ENCODE results near the gene TEK. TPM values are rescaled to one million over a fixed set of nuclear protein-coding genes. Genes with fewer than 3 reads are reported as not detected.
"Not testable (repeated sequence)": the region's sequence is repeated elsewhere in the genome, so short reads cannot be mapped to it uniquely, and the experiment has no call there.

Gene TEK
- total and polyA plus RNA-seq, 9 donors = 14.5 to 21.4 (median 18.9) TPM

GRCh38 chr9:27089706-27090105 is 19.3 kb upstream of the TEK start:
- no peaks in the 10 kb centered on the region for H3K36me3 ChIP-seq (ENCODE audit: control insufficient read depth, insufficient read depth, low read length)
- no CpG with 5 or more reads among the region's 4 CpGs for WGBS (ENCODE audit: insufficient coverage)
- H3K4me3 ChIP-seq (ENCODE audit: low read length) = no peak overlapping the region
- H3K9me3 ChIP-seq (replicated peaks; ENCODE audit: control insufficient read depth, low read depth, low read length) = no peaks in the 10 kb centered on the region
- no peaks in the 10 kb centered on the region for H3K27me3 ChIP-seq (ENCODE audit: control insufficient read depth, insufficient read depth, low read length)
- no peak for DNase-seq
- H3K27ac ChIP-seq (ENCODE audit: low read length) = no peak overlapping the region
- no peaks in the 10 kb centered on the region for H3K4me1 ChIP-seq (ENCODE audit: control insufficient read depth, insufficient read depth, low read length)

- no peaks in the 10 kb centered on the region for H3K27me3 ChIP-seq (ENCODE audit: control insufficient read depth, insufficient read depth, low read length)
- no peak for DNase-seq
Observed at GRCh38 chr9:27090231-27090630, 18.8 kb upstream of the TEK start.

GRCh38 chr9:27090711-27091110 is 18.3 kb upstream of the TEK start:
- WGBS (ENCODE audit: insufficient coverage) = no CpG with 5 or more reads among the region's 1 CpG
- no peaks in the 10 kb centered on the region for H3K9me3 ChIP-seq (replicated peaks; ENCODE audit: control insufficient read depth, low read depth, low read length)
- no peak overlapping the region for H3K27ac ChIP-seq (ENCODE audit: low read length)
- no peaks in the 10 kb centered on the region for H3K27me3 ChIP-seq (ENCODE audit: control insufficient read depth, insufficient read depth, low read length)
- no peaks in the 10 kb centered on the region for H3K4me1 ChIP-seq (ENCODE audit: control insufficient read depth, insufficient read depth, low read length)
- no peak for DNase-seq
- H3K36me3 ChIP-seq (ENCODE audit: control insufficient read depth, insufficient read depth, low read length) = no peaks in the 10 kb centered on the region
- no peak overlapping the region for H3K4me3 ChIP-seq (ENCODE audit: low read length)

More at GRCh38 chr9:27090231-27090630, 18.8 kb upstream of the TEK start:
- Histone ChIP-seq H3K4me1 (ENCODE audit: control insufficient read depth, insufficient read depth, low read length) (no peaks in the 10 kb centered on the region), H3K36me3 (ENCODE audit: control insufficient read depth, insufficient read depth, low read length) (no peaks in the 10 kb centered on the region), H3K4me3 (ENCODE audit: low read length) (no peak overlapping the region), H3K9me3 (replicated peaks; ENCODE audit: control insufficient read depth, low read depth, low read length) (no peaks in the 10 kb centered on the region), H3K27ac (ENCODE audit: low read length) (no peak overlapping the region)

GRCh38 chr9:27092496-27092895 is 16.5 kb upstream of the TEK start:
- not testable (repeated sequence) for H3K4me1 ChIP-seq (ENCODE audit: control insufficient read depth, insufficient read depth, low read length); H3K36me3 ChIP-seq (ENCODE audit: control insufficient read depth, insufficient read depth, low read length); DNase-seq; H3K27me3 ChIP-seq (ENCODE audit: control insufficient read depth, insufficient read depth, low read length); H3K27ac ChIP-seq (ENCODE audit: low read length); H3K9me3 ChIP-seq (replicated peaks; ENCODE audit: control insufficient read depth, low read depth, low read length); H3K4me3 ChIP-seq (ENCODE audit: low read length)
- 92% methylated on average over 27 of the region's 27 CpGs for WGBS (ENCODE audit: insufficient coverage)

GRCh38 chr9:27093384-27094067 is 15.5 kb upstream of the TEK start:
- not testable (repeated sequence) for H3K4me1 ChIP-seq (ENCODE audit: control insufficient read depth, insufficient read depth, low read length); DNase-seq; H3K27me3 ChIP-seq (ENCODE audit: control insufficient read depth, insufficient read depth, low read length); H3K36me3 ChIP-seq (ENCODE audit: control insufficient read depth, insufficient read depth, low read length); H3K4me3 ChIP-seq (ENCODE audit: low read length); H3K27ac ChIP-seq (ENCODE audit: low read length); H3K9me3 ChIP-seq (replicated peaks; ENCODE audit: control insufficient read depth, low read depth, low read length)
- WGBS (ENCODE audit: insufficient coverage) = 97% methylated on average over 14 of the region's 17 CpGs

GRCh38 chr9:27094640-27095298 is 14.3 kb upstream of the TEK start:
- no peaks in the 10 kb centered on the region for H3K27me3 ChIP-seq (ENCODE audit: control insufficient read depth, insufficient read depth, low read length)
- H3K4me1 ChIP-seq (ENCODE audit: control insufficient read depth, insufficient read depth, low read length) = no peaks in the 10 kb centered on the region
- H3K9me3 ChIP-seq (replicated peaks; ENCODE audit: control insufficient read depth, low read depth, low read length) = no peaks in the 10 kb centered on the region
- WGBS (ENCODE audit: insufficient coverage) = 43% methylated on average over 1 of the region's 3 CpGs
- H3K27ac ChIP-seq (ENCODE audit: low read length) = no peak overlapping the region
- no peak for DNase-seq
- H3K36me3 ChIP-seq (ENCODE audit: control insufficient read depth, insufficient read depth, low read length) = no peaks in the 10 kb centered on the region
- H3K4me3 ChIP-seq (ENCODE audit: low read length) = no peak overlapping the region

- WGBS (ENCODE audit: insufficient coverage) = no CpG with 5 or more reads among the region's 2 CpGs
- Histone ChIP-seq H3K27me3 (ENCODE audit: control insufficient read depth, insufficient read depth, low read length) (no peaks in the 10 kb centered on the region), H3K36me3 (ENCODE audit: control insufficient read depth, insufficient read depth, low read length) (no peaks in the 10 kb centered on the region), H3K4me3 (ENCODE audit: low read length) (no peak overlapping the region), H3K27ac (ENCODE audit: low read length) (no peak overlapping the region), H3K4me1 (ENCODE audit: control insufficient read depth, insufficient read depth, low read length) (peaks cover 6% of the 10 kb centered on the region), H3K9me3 (replicated peaks; ENCODE audit: control insufficient read depth, low read depth, low read length) (no peaks in the 10 kb centered on the region)
- DNase-seq = no peak
Observed at GRCh38 chr9:27107241-27107640, 1.8 kb upstream of the TEK start.

- H3K36me3 ChIP-seq (ENCODE audit: control insufficient read depth, insufficient read depth, low read length) = no peaks in the 10 kb centered on the region
- H3K27me3 ChIP-seq (ENCODE audit: control insufficient read depth, insufficient read depth, low read length) = no peaks in the 10 kb centered on the region
- no CpG with 5 or more reads among the region's 2 CpGs for WGBS (ENCODE audit: insufficient coverage)
- H3K27ac ChIP-seq (ENCODE audit: low read length) = peak overlapping the region; percentile 79
- peak overlapping the region; percentile 37 for H3K4me3 ChIP-seq (ENCODE audit: low read length)
- no peak for DNase-seq
- H3K9me3 ChIP-seq (replicated peaks; ENCODE audit: control insufficient read depth, low read depth, low read length) = no peaks in the 10 kb centered on the region
- H3K4me1 ChIP-seq (ENCODE audit: control insufficient read depth, insufficient read depth, low read length) = peaks cover 6% of the 10 kb centered on the region
Observed at GRCh38 chr9:27109621-27110020, 596 bp downstream of the TEK start.

- Histone ChIP-seq H3K9me3 (replicated peaks; ENCODE audit: control insufficient read depth, low read depth, low read length) (no peaks in the 10 kb centered on the region), H3K36me3 (ENCODE audit: control insufficient read depth, insufficient read depth, low read length) (no peaks in the 10 kb centered on the region), H3K4me1 (ENCODE audit: control insufficient read depth, insufficient read depth, low read length) (peaks cover 6% of the 10 kb centered on the region), H3K4me3 (ENCODE audit: low read length) (peak overlapping the region; percentile 9), H3K27ac (ENCODE audit: low read length) (peak overlapping the region; percentile 56), H3K27me3 (ENCODE audit: control insufficient read depth, insufficient read depth, low read length) (no peaks in the 10 kb centered on the region)
- WGBS (ENCODE audit: insufficient coverage) = no CpG with 5 or more reads among the region's 4 CpGs
- no peak for DNase-seq
Observed at GRCh38 chr9:27110181-27110580, 1.2 kb downstream of the TEK start.

- H3K27me3 ChIP-seq (ENCODE audit: control insufficient read depth, insufficient read depth, low read length) = no peaks in the 10 kb centered on the region
- WGBS (ENCODE audit: insufficient coverage) = no CpG with 5 or more reads among the region's 2 CpGs
- H3K36me3 ChIP-seq (ENCODE audit: control insufficient read depth, insufficient read depth, low read length) = no peaks in the 10 kb centered on the region
- peak overlapping the region; percentile 39 for H3K27ac ChIP-seq (ENCODE audit: low read length)
- no peak for DNase-seq
- H3K4me1 ChIP-seq (ENCODE audit: control insufficient read depth, insufficient read depth, low read length) = peaks cover 9% of the 10 kb centered on the region
- no peak overlapping the region for H3K4me3 ChIP-seq (ENCODE audit: low read length)
- H3K9me3 ChIP-seq (replicated peaks; ENCODE audit: control insufficient read depth, low read depth, low read length) = no peaks in the 10 kb centered on the region
Observed at GRCh38 chr9:27112235-27112634, 3.2 kb downstream of the TEK start.

Data from muscle of leg (tissue), 11 donors.